GM12878 (cell line): Measurements from ENCODE around the gene TMEM163. TPM values are rescaled to one million over a fixed set of nuclear protein-coding genes. Genes with fewer than 3 reads are reported as not detected.

Experiments
- ATAC-seq: fragments of 200-7000 bp; cut with Tn5 transposase; 3 replicates; pipeline ENCODE4 v1.9.1; 2020; ENCODE audit warnings: mild to moderate bottlenecking, moderate library complexity
- BruUV-seq: library from RNA; stranded (reverse); fragments of 400-500 nt; replicated peaks from 2 replicates; lab custom pipeline; 2021; lab: Mats Ljungman, UMichigan
- CTCF ChIA-PET: fragments of 300-600 bp; sonication (Branson Sonifier 250); formaldehyde crosslinking; extraction: SDS; loops from one replicate; lab custom pipeline; 2021; ENCODE audit warnings: inconsistent platforms; lab: Yijun Ruan, JAX
- POLR2A ChIA-PET: fragments of 350-600 bp; formaldehyde crosslinking; extraction: SDS; loops from one replicate; lab custom pipeline; 2021; ENCODE audit warnings: inconsistent platforms; lab: Charles Lee
- RAD21 ChIA-PET: fragments of 300-600 bp; sonication (Branson Sonifier 250); formaldehyde crosslinking; loops from one replicate; lab custom pipeline; 2023; ENCODE audit warnings: antibody characterized with exemption; ENCODE audit not compliant: unreplicated experiment; lab: Charles Lee
- SMC1A ChIA-PET: fragments of 300-600 bp; sonication (Branson Sonifier 250); formaldehyde crosslinking; loops from one replicate; lab custom pipeline; 2023; ENCODE audit not compliant: unreplicated experiment, uncharacterized antibody; lab: Charles Lee
- DNase-seq: peaks from one replicate; pipeline ENCODE4 v3.0.0-alpha.2; 2011; ENCODE audit warnings: low read depth, low spot score
- FAIRE-seq: peaks from 3 replicates; lab custom pipeline; 2011; peaks lifted over from hg19 to GRCh38; lab: Jason Lieb, UNC
- H2AFZ ChIP-seq: 2 replicates; pipeline ENCODE4 v1.6.0; 2011; ENCODE audit warnings: low read depth, low read length, control low read depth; ENCODE audit not compliant: control insufficient read depth
- H3K27ac ChIP-seq: 2 replicates; pipeline ENCODE4 v1.5.1; 2011; ENCODE audit warnings: control low read depth; ENCODE audit not compliant: control insufficient read depth, insufficient read depth
- H3K27me3 ChIP-seq, 2 experiments: replicated peaks in 1 of 2; 2 replicates each; pipeline versions ENCODE4 v1.6.0 to v1.6.1; 2011; ENCODE audit warnings: low read length in 1 of 2; ENCODE audit not compliant: control insufficient read depth in 2 of 2, insufficient read depth in 2 of 2
- H3K36me3 ChIP-seq, 2 experiments: 2 replicates each; pipeline ENCODE4 v1.5.1; 2011; ENCODE audit warnings: low read length in 1 of 2; ENCODE audit not compliant: control insufficient read depth in 2 of 2, insufficient read depth in 2 of 2
- H3K4me1 ChIP-seq: 2 replicates; pipeline ENCODE4 v1.6.1; 2011; ENCODE audit warnings: mild to moderate bottlenecking, low read length, moderate library complexity, mixed read lengths; ENCODE audit not compliant: control insufficient read depth, insufficient read depth
- H3K4me2 ChIP-seq: 2 replicates; pipeline ENCODE4 v1.6.0; 2011; ENCODE audit warnings: control low read depth; ENCODE audit not compliant: control insufficient read depth, insufficient read depth
- H3K4me3 ChIP-seq: fragments of 200-600 bp; sonication (generic); 2 replicates; pipeline ENCODE4 v1.5.1; 2016
- H3K79me2 ChIP-seq: 2 replicates; pipeline ENCODE4 v1.6.0; 2011; ENCODE audit warnings: low read length; ENCODE audit not compliant: control insufficient read depth, insufficient read depth
- H3K9ac ChIP-seq: 2 replicates; pipeline ENCODE4 v1.8.0; 2011; ENCODE audit warnings: low read length, control low read depth, mixed read lengths; ENCODE audit not compliant: control insufficient read depth, insufficient read depth
- H3K9me3 ChIP-seq: replicated peaks from 3 replicates; pipeline ENCODE4 v1.5.1; 2011; ENCODE audit warnings: mild to moderate bottlenecking, low read length; ENCODE audit not compliant: control insufficient read depth, insufficient read depth
- H4K20me1 ChIP-seq: 2 replicates; pipeline ENCODE4 v1.6.0; 2011; ENCODE audit not compliant: control insufficient read depth, insufficient read depth
- BMI1 ChIP-seq: fragments of 450-650 bp; IDR thresholded peaks from 2 replicates; pipeline ENCODE4 v1.6.1; 2016; ENCODE audit warnings: mild to moderate bottlenecking, moderate library complexity, borderline replicate concordance
- EED ChIP-seq: sonication (generic); IDR thresholded peaks from 2 replicates; pipeline ENCODE4 v1.6.1; 2016; ENCODE audit warnings: antibody characterized with exemption, low read depth
- HDAC2 ChIP-seq: fragments of 200-600 bp; sonication (generic); IDR thresholded peaks from 2 replicates; pipeline ENCODE4 v1.6.1; 2017
- KLF5 ChIP-seq: fragments of 450-650 bp; IDR thresholded peaks from 2 replicates; pipeline ENCODE4 v1.6.1; 2014; ENCODE audit warnings: mild to moderate bottlenecking; ENCODE audit not compliant: partially characterized antibody
- SMAD5 ChIP-seq: IDR thresholded peaks from 2 replicates; pipeline ENCODE4 v1.6.1; 2016; ENCODE audit warnings: antibody characterized with exemption, low read depth
- SREBF1 ChIP-seq: IDR thresholded peaks from 2 replicates; pipeline ENCODE4 v1.6.1; 2012; ENCODE audit warnings: mild to moderate bottlenecking, low read length
- WGBS: methylation state at CpG from one replicate; pipeline ENCODE4 v1.1.6; 2016; ENCODE audit warnings: low lambda C conversion rate; ENCODE audit not compliant: insufficient replicate concordance, insufficient coverage; ENCODE audit errors: missing lambda C conversion rate; 5-methylcytosine and 5-hydroxymethylcytosine counted together
- in situ Hi-C: fragments of 300-500 bp; cut with MboI; formaldehyde crosslinking; loops from 9 replicates; pipeline ENCODE4 v1.14.3; 2018; ENCODE audit warnings: mixed read lengths
- intact Hi-C: fragments of 100-400 bp; cut with micrococcal nuclease; formaldehyde crosslinking; loops from one replicate; pipeline ENCODE4 v1.14.2; 2022; ENCODE audit not compliant: unreplicated experiment
- polyA plus RNA-seq, 11 experiments: library from polyadenylated mRNA; depleted of rRNA in 4 of 11; unstranded in 6 of 11; stranded (reverse) in 5 of 11; fragments of >200 nt; fragmentation: Nextera tagmentation in 4 of 11; fragmentation: Illumina TruSeq in 1 of 11; extraction: Ambion mirVana in 4 of 11; extraction: Trizol in 1 of 11; gene quantifications; 1 replicate in 1 of 11; 2 replicates in 10 of 11; pipeline versions ENCODE4 v1.2.1 to v1.2.3, GENCODE V29; 2011 to 2016; ENCODE audit warnings: inconsistent platforms in 2 of 11, missing spikeins in 2 of 11, low read depth in 1 of 11
- total RNA-seq, 4 experiments: library from RNA; depleted of rRNA in 3 of 4; stranded (reverse); fragments of >200 nt in 3 of 4; fragmentation: Illumina TruSeq in 1 of 4; extraction: Trizol in 1 of 4; gene quantifications; 2 replicates each; pipeline versions ENCODE4 v1.2.1 to v1.2.3, GENCODE V29; 2013 to 2021
- TF ChIP-seq, protein P1 (sequence below): fragments of 450-650 bp; IDR thresholded peaks from 2 replicates; pipeline ENCODE4 v1.6.1; 2017; ENCODE audit warnings: mild to moderate bottlenecking
- TF ChIP-seq, protein P2 (sequence below): IDR thresholded peaks from 2 replicates; pipeline ENCODE4 v1.6.1; 2012; ENCODE audit warnings: low read length, inconsistent platforms
- TF ChIP-seq, protein P3 (sequence below): fragments of 450-650 bp; IDR thresholded peaks from 2 replicates; pipeline ENCODE4 v1.6.1; 2016; ENCODE audit warnings: mild to moderate bottlenecking, moderate library complexity, borderline replicate concordance
- TF ChIP-seq, protein P4 (sequence below): IDR thresholded peaks from 2 replicates; pipeline ENCODE4 v1.6.1; 2012; ENCODE audit warnings: improper control_type of control experiment, low read depth, low read length; ENCODE audit not compliant: insufficient replicate concordance
- TF ChIP-seq, protein P5 (sequence below): IDR thresholded peaks from 2 replicates; pipeline ENCODE4 v1.6.1; 2011; ENCODE audit warnings: borderline replicate concordance, low read depth, mild to moderate bottlenecking, moderate library complexity, mixed read lengths, low read length; ENCODE audit not compliant: insufficient read depth; ENCODE audit errors: extremely low read length

The TMEM163 gene
- total and polyA plus RNA-seq, 10 of the 15 experiments (the other 5 are each of a cell fraction or from before 2014, with no cell fraction given), result 0.05 to 0.11 (median 0.07) TPM; not detected in 4

DNA sequence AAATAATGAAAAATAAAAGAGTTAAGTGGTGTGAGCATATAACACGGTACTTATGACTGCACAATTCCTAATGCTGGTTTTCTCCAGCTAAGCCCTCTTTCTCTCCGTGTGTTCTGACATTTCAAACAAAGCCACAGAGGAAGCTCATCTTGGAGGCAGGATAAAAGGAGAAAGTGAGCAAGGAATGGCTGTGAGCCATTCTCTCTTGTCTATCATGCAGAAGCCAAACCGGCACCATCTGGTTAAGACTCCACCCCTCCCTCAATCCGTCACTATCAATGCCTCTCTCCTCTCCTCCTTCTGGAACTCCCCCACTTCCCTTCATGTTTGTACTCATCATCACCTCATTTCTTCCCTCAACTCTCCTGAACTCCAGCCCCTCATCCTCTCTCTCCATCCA lies 210.4 kb downstream of the TMEM163 start:
- Histone ChIP-seq H3K27ac (no peak overlapping the region), H3K4me1 (no peaks in the 10 kb centered on the region), H3K27me3 (peaks cover 0 to 1% of the 10 kb centered on the region in 2 experiments; a peak in 2 of 4 replicates), H3K4me3 (no peak overlapping the region), H4K20me1 (no peaks in the 10 kb centered on the region), H3K9ac (no peak overlapping the region), H3K9me3 (no peaks in the 10 kb centered on the region), H2AFZ (no peak overlapping the region), H3K4me2 (no peak overlapping the region), H3K79me2 (no peaks in the 10 kb centered on the region), H3K36me3 (no peaks in the 10 kb centered on the region)
- in situ Hi-C loops (no loop called here), intact Hi-C loops (no loop called here)
- 33% methylated on average over 4 of the region's 4 CpGs for WGBS
- BruUV-seq, result no TSS peak
- ChIA-PET RAD21 (no interaction called here), POLR2A (no interaction called here), SMC1A (no interaction called here), CTCF (no interaction called here)
- no peak for DNase-seq
- ATAC-seq, result no peak
- no peak for FAIRE-seq
- no peak for TF ChIP-seq KLF5
- no peak for TF ChIP-seq SREBF1
- TF ChIP-seq, protein P1, sequence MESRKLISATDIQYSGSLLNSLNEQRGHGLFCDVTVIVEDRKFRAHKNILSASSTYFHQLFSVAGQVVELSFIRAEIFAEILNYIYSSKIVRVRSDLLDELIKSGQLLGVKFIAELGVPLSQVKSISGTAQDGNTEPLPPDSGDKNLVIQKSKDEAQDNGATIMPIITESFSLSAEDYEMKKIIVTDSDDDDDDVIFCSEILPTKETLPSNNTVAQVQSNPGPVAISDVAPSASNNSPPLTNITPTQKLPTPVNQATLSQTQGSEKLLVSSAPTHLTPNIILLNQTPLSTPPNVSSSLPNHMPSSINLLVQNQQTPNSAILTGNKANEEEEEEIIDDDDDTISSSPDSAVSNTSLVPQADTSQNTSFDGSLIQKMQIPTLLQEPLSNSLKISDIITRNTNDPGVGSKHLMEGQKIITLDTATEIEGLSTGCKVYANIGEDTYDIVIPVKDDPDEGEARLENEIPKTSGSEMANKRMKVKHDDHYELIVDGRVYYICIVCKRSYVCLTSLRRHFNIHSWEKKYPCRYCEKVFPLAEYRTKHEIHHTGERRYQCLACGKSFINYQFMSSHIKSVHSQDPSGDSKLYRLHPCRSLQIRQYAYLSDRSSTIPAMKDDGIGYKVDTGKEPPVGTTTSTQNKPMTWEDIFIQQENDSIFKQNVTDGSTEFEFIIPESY, result no peak
- no peak for TF ChIP-seq SMAD5
- TF ChIP-seq, protein P2, sequence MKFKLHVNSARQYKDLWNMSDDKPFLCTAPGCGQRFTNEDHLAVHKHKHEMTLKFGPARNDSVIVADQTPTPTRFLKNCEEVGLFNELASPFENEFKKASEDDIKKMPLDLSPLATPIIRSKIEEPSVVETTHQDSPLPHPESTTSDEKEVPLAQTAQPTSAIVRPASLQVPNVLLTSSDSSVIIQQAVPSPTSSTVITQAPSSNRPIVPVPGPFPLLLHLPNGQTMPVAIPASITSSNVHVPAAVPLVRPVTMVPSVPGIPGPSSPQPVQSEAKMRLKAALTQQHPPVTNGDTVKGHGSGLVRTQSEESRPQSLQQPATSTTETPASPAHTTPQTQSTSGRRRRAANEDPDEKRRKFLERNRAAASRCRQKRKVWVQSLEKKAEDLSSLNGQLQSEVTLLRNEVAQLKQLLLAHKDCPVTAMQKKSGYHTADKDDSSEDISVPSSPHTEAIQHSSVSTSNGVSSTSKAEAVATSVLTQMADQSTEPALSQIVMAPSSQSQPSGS, result no peak
- TF ChIP-seq, protein P3, sequence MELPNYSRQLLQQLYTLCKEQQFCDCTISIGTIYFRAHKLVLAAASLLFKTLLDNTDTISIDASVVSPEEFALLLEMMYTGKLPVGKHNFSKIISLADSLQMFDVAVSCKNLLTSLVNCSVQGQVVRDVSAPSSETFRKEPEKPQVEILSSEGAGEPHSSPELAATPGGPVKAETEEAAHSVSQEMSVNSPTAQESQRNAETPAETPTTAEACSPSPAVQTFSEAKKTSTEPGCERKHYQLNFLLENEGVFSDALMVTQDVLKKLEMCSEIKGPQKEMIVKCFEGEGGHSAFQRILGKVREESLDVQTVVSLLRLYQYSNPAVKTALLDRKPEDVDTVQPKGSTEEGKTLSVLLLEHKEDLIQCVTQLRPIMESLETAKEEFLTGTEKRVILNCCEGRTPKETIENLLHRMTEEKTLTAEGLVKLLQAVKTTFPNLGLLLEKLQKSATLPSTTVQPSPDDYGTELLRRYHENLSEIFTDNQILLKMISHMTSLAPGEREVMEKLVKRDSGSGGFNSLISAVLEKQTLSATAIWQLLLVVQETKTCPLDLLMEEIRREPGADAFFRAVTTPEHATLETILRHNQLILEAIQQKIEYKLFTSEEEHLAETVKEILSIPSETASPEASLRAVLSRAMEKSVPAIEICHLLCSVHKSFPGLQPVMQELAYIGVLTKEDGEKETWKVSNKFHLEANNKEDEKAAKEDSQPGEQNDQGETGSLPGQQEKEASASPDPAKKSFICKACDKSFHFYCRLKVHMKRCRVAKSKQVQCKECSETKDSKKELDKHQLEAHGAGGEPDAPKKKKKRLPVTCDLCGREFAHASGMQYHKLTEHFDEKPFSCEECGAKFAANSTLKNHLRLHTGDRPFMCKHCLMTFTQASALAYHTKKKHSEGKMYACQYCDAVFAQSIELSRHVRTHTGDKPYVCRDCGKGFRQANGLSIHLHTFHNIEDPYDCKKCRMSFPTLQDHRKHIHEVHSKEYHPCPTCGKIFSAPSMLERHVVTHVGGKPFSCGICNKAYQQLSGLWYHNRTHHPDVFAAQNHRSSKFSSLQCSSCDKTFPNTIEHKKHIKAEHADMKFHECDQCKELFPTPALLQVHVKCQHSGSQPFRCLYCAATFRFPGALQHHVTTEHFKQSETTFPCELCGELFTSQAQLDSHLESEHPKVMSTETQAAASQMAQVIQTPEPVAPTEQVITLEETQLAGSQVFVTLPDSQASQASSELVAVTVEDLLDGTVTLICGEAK, result no peak
- TF ChIP-seq, protein P4, sequence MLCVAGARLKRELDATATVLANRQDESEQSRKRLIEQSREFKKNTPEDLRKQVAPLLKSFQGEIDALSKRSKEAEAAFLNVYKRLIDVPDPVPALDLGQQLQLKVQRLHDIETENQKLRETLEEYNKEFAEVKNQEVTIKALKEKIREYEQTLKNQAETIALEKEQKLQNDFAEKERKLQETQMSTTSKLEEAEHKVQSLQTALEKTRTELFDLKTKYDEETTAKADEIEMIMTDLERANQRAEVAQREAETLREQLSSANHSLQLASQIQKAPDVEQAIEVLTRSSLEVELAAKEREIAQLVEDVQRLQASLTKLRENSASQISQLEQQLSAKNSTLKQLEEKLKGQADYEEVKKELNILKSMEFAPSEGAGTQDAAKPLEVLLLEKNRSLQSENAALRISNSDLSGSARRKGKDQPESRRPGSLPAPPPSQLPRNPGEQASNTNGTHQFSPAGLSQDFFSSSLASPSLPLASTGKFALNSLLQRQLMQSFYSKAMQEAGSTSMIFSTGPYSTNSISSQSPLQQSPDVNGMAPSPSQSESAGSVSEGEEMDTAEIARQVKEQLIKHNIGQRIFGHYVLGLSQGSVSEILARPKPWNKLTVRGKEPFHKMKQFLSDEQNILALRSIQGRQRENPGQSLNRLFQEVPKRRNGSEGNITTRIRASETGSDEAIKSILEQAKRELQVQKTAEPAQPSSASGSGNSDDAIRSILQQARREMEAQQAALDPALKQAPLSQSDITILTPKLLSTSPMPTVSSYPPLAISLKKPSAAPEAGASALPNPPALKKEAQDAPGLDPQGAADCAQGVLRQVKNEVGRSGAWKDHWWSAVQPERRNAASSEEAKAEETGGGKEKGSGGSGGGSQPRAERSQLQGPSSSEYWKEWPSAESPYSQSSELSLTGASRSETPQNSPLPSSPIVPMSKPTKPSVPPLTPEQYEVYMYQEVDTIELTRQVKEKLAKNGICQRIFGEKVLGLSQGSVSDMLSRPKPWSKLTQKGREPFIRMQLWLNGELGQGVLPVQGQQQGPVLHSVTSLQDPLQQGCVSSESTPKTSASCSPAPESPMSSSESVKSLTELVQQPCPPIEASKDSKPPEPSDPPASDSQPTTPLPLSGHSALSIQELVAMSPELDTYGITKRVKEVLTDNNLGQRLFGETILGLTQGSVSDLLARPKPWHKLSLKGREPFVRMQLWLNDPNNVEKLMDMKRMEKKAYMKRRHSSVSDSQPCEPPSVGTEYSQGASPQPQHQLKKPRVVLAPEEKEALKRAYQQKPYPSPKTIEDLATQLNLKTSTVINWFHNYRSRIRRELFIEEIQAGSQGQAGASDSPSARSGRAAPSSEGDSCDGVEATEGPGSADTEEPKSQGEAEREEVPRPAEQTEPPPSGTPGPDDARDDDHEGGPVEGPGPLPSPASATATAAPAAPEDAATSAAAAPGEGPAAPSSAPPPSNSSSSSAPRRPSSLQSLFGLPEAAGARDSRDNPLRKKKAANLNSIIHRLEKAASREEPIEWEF, result no peak
- no peak for TF ChIP-seq BMI1
- no peak for TF ChIP-seq EED
- no peak for TF ChIP-seq HDAC2
- TF ChIP-seq, protein P5, sequence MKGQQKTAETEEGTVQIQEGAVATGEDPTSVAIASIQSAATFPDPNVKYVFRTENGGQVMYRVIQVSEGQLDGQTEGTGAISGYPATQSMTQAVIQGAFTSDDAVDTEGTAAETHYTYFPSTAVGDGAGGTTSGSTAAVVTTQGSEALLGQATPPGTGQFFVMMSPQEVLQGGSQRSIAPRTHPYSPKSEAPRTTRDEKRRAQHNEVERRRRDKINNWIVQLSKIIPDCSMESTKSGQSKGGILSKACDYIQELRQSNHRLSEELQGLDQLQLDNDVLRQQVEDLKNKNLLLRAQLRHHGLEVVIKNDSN, result no peak
